ENCODE data around the gene ZHX3.
"Not testable (repeated sequence)": the region's sequence is repeated elsewhere in the genome, so short reads cannot be mapped to it uniquely, and the experiment has no call there.

The ZHX3 gene

DNA sequence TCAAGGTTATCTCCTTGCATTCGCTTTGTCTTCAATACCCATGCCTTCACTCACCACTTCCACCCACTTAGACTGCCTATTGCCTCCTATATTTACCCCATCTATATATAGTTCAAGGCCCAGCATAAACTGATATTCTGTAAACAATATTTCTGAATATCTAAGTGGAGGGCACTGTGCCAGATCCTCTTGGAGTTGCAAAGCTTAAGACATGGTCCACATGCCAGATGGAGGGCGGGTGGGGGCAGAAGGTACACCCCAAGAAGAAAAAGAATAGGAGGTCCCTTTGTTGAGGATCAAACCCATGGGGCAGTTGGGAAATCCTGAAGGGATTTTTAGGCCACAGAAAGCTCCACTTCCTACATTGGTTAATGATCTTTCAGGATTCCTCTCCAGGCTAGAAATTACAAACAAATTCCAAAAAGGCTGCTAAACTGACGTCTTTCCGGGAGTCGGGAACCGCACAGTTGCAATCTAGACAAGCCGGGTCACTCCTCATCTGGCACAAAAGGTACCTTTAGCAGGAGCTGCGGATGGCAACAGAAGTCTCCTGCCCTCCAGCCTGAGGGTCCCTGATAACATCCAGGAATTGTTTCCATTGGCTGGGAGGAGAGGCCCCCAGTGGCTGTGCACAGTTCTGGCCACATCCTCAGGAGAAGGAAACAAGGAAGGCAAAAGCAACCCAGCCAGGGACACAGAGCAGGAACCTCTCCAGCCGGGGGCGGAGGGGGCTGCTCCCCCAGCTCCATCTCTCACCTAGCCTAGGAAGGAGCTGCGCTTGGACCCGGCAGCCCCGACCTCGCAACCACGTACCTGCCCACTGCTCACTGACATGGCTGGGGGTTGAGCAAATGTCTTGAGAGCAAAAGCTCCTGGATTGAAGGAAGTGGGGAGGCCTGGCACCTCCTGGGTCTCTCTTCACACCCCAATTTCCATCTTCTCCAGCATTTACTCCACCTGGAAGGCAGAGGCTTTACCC, 17.2 kb upstream of the ZHX3 start:
- DNase-seq (ENCODE audit: low read depth, low spot score) = no peak

DNA sequence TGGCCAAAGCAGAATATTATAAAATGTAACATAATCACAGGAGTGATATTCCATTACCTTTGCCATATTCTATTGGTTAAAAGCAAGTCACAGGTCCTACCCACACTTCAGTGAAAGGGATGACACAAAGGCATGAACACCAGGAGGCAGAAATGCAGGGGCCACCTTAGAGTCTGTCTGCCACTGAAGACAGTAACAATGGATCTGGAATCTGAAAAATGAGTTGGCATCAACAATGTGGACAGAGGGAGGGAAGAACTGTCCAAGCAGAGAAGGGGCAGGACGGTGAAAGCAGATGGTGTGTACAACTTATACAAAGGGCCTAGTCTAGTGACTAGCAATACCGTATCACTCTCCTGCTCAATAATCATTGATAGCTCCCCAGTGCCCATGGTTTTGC, 16.5 kb upstream of the ZHX3 start:
- no peak for DNase-seq (ENCODE audit: low read depth, low spot score)

DNA sequence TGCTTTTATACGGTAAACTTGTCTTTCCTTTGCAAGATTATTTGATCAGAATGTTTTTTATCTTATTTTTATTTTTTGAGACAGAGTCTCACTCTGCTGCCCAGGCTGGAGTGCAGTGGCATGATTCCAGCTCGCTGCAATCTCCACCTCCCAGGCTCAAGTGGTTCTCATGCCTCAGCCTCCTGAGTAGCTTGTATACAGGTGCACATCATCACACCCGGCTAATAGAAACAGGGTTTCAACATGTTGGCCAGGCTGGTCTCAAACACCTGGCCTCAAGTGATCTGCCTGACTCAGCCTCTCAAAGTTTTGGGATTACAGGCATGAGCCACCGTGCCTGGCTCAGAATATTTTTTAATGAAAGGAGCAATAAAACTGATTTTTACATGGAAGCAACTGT, 14.2 kb upstream of the ZHX3 start:
- DNase-seq (ENCODE audit: low read depth, low spot score) = no peak

DNA sequence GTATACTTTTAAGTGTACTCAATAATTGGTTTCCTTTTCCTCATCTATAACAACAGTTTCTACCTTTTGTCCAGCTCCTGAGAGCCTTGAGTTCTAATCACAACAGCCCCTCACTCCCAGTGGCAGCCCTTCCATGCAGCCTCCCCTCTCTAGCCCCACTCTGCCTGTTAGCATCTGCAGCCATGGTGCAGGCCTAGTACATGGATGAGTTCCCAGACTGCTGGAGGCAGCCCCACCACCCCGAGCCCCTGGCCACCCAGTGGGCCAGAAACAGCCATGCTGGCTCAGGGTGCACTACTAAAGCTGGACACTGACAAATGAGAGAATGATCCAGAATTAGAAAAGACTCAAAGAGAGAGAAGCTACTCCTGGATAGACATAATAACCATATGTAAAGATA, 13.4 kb upstream of the ZHX3 start:
- DNase-seq (ENCODE audit: low read depth, low spot score) = no peak

DNA sequence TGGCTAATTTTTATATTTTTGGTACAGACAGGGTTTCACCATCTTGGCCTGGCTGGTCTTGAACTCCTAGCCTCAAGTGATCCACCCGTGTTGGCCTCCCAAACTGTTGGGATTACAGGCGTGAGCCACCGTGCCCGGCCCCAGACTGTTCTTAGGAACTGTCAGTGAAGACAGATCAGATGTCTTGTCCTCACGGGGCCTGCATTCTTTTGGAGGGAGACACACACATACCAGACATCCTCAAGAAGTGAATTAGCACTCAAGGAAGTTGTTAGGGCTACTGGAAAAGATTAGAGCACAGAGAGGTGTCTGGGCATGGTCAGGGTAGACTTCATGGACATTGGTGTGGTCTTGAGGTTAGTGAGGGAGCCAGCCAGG, 12.8 kb upstream of the ZHX3 start:
- peak; percentile 51 for DNase-seq (ENCODE audit: low read depth, low spot score)

DNA sequence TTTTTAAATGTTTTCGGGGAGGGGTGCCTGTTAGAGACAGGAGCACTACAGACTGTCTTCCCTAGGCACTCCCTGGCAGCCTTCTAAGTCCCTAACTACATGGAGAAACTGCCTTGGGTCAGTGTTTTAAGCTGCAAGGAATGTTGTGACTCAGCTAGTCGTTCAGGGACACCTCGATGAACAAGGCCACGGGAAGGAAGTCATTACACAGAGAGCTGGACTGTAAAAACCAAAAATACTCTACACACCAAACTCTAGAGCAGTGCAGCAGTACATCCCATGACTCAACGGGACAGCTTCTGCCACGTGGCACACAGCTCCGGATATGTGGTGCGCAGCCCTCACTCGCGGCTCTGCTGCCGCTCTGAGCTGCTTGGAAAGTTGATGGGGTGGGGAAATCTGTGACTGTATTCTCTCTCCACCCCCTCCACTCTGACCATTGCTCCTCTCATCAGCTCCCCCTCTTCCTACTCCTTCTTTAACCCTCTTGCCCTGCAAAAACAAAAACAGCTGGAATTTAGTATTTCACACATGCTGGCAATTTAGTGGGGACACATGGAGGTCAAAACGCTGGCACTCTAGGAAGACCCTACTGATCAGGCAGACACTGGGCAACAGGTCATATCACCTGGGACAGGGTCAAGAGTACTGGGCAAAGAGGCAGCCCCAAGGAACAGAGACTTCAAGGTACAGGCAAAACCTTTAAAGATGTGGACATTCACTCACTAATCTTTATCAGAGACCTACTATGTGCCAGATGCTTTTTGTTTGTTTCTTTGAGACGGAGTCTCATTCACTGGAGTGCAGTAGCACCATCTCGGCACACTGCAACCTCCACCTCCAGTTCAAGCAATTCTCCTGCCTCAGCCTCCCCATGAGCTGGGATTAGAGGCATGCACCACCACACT, 12.2 kb upstream of the ZHX3 start:
- DNase-seq (ENCODE audit: low read depth, low spot score) = peak; percentile 75

DNA sequence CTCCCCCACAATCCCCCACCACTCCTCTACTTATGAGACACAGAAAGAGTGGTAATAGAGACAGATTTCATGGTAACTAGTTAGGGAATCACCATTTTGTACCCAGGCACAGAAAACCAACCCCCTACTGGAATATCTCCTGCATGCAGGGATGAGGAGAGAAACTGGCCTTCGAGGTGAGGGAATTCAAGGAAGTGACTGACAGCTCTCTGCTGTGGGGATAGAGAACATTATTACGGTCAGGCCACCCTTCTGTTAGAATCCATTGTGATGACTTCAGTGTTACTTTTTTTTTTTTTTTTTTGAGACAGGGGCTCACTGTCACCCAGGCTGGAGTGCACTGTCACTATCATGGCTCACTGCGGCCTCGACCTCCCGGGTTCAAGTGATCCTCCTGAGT, 9.6 kb upstream of the ZHX3 start:
- DNase-seq (ENCODE audit: low read depth, low spot score) = no peak

DNA sequence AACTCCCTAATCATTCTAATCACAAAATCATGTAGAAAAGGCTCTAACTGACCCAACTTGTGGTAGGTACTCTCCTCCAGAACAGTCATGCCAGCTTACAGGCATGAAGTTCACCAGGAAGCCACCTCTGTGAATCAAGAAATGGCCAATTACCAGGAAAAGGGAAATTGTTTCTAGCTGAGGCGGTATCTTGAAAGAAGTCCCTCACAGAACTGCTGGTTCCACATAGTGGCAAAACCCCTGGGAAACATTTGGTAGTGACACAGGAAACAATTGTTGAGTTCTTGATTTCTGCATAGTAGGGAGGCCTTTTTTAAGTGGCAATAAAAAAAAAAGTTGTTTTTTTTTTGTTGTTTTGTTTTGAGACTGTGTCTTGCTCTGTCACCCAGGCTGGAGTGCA, 3.4 kb upstream of the ZHX3 start:
- no peak for DNase-seq (ENCODE audit: low read depth, low spot score)

DNA sequence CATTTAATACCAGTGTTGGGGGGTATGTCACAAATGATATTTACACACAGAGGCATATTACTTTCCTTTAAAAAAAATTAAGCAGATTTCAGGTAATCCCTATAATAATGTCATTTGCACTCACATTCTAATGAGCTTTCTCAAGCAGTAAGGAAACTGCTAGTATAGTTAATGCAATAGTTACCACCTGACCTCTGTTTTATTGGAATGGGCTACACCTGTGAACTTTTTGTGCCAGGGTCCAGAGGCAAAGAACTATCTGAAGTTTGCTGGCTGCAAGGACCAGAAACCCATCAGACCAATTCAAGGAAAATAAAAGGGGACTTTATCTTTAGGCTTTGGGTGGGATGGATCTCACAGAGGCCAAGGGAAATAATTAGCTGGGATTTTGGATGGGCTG, 2.9 kb upstream of the ZHX3 start:
- DNase-seq (ENCODE audit: low read depth, low spot score) = no peak

DNA sequence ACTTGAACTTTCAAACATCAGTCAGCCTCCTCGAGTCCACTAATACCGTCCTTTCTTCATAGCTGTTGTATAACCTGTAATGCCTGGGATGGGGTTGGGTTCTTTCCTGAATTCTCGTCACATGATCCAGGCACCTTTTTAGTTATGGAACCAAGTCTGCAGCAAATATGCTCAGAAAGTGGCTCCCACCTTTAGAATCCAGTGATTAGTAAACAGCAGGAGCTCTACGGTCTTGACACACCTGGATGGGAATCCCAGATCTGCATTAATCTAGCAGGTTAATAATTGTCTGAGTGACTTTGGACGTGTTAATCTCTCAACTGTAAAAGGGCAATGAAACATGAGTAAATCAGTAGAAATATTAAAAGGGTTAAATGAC, 729 bp upstream of the ZHX3 start:
- DNase-seq (ENCODE audit: low read depth, low spot score) = no peak

DNA sequence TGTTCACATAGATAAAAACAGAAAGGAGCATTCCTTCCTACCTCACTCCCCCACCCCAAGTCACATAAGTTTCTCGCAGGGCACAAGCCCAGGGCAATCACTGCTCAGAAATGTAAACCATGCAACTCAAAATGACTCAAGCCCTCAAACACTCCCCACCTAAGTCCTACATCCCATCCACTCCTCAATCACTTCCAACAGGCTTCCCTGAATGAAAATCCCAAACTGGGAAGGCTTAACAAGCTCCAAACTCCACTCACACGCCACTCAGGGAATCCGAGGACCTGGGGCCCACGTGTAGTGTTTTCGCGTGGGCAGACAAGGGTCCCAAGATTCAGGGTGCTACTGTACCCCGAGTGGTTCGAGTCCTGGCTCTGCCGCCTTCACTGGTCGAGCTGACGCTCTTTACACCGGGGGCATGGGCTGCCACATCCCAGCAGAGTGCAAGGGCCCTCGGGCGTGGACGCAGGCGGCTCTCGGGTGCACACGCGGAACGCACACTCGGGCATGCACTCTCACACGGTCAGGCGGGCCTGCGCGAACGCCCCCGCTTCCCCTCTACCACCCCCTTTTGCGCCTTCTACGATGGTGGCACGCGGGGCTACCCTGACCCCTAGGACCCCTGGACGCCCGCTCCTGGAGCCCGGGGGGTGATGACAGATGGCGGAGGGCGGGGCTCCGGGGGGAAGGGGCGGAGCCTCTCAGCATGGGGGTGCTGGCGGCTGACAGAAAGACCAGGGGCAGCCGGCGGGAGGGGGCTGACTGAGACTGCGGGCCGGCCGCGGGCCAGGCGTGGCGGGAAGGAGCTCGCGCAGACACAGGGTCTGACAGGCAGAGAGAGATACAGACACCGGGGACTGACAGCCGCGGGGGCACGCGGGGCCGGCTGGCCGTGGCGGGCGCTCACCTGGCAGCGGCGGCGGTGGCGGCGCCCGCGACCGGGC, 657 bp downstream of the ZHX3 start:
- DNase-seq (ENCODE audit: low read depth, low spot score) = peak; percentile 60

DNA sequence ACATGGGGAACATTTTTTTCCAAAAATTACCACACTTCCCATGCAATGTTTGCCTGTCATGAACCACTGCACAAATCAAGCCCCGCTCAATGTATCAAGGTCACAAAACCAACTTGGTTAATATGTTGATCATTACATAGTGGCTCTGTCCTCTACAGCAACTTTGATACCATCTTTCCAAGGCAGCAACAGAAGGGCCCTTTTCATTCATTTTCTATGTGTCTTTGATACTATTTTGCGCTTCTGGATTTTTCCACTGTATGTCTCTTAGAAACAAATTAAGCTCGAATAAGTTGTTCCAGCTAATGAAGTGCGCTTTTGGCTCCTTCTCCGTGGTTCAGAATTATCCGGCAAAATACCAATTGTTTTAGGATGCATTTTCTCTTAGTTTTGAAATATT, 1.5 kb downstream of the ZHX3 start:
- DNase-seq (ENCODE audit: low read depth, low spot score) = no peak

DNA sequence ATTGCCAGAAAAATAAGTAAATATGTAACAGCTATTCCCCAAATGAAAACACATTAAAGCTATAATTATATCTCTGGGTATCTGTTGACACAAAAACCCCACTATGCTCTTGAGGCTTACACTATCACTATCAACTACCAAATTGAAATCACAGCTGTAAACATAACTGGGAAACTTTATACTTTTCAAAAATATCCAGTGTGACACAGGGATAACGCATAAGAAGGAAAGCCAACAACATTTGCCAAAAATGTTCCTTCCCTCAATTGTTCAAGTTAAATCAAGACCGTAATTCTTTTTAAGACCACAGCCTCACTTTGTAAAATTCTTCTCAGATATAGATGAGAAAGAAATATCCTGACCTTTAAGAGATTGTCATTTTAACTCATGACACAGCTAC, 3.1 kb downstream of the ZHX3 start:
- no peak for DNase-seq (ENCODE audit: low read depth, low spot score)

DNA sequence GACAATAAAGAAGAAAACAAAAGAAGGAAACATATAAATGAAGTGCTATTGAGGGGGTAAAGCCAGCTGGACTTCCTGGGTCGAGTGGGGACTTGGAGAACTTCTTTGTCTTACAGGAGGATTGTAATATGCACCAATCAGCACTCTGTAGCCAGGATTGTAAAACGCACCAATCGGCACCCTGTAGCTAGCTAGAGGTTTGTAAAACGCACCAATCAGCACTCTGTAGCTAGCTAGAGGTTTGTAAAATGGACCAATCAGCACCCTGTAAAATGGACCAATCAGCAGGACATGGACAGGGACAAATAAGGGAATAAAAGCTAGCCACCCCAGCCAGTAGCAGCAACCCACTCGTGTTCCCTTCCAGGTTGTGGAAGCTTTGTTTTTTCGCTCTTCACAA, 5.5 kb downstream of the ZHX3 start:
- DNase-seq (ENCODE audit: low read depth, low spot score) = not testable (repeated sequence)

DNA sequence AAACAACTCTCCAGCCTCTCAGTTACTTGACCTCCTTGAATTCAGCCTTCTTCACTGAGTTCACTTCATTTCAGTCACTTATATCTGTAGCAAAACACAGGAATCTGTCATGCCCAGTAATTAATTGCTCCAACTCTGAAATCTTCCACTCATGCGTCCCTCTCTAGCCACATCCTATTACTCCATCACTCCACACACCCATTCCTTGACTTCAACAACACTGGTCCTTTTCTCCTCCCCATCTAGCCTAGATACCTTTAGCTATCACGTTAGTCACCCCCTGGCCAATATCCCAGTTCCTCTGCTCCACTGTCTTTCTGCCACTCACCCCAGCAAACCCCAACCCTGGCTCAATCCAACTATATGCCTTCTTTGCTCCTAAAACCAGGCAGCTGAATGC, 7.7 kb downstream of the ZHX3 start:
- no peak for DNase-seq (ENCODE audit: low read depth, low spot score)

DNA sequence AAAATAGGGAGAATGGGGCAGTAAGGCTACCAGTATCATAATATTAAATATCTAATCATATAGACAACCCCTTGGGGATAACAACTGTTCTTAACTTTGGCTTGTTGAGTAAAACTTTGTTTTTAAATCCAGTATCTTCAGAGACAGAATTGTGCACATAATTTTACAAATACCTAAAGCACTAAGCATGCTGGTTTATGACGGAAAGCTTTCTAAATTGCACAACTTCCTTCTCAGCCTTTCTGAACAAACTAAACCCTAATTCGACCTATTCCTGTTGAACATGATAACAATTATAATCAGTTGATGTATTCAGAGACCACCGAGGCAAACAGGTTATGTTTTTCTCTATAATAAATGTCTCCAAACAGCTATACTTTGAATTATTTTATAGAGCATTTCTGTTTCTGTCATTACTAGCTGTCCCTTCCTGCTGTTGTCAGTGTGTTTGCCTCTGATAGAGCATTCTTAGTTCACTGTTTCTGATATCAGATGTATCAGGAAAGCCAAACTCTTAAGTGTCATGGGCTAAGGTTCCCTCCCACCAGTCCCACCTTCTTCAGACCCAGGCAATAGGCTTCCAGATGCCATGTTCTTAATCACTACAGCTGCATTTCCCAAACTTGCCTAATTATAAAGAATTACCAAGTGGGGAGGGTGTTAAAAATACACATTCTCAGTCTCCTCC, 8.7 kb downstream of the ZHX3 start:
- DNase-seq (ENCODE audit: low read depth, low spot score) = no peak

DNA sequence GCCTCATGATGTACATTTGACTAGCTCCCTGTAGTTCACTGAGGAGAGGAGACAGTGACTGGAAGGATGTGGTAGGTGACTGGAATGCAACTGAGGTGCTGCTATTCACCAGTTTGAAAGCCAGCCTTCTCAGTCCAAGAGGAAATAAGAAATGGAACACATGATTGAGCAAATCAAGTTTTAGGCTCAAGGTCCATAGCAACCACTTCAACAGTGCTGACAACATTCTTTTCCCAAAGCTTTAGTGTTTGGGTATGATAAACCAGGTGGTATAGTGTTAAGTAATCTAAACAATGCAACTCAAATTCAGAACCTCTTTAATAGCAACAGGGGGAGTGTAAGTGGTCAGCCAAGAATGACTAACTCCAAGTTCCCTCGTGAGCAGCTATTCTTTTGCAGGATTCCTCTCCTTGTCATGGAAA, 9.2 kb downstream of the ZHX3 start:
- DNase-seq (ENCODE audit: low read depth, low spot score) = no peak

DNA sequence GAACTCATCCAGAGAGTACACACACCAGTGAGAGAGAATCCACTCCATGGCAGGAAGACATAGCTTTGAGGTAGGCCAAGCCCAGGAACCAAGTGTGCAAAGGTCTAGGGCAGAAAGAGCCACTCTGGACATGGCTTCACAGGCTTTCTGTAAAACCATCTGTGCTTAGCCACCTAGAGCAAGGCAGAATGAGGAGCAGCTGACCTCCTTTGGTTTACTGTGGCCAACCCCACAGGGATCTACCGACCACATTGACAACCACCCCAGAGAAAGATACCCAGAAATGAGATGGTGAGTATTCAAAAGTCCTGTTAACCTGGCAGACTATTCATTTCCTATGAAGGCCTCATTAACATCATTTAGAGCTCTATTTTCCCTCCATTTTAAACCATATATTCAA, 10.5 kb downstream of the ZHX3 start:
- no peak for DNase-seq (ENCODE audit: low read depth, low spot score)

DNA sequence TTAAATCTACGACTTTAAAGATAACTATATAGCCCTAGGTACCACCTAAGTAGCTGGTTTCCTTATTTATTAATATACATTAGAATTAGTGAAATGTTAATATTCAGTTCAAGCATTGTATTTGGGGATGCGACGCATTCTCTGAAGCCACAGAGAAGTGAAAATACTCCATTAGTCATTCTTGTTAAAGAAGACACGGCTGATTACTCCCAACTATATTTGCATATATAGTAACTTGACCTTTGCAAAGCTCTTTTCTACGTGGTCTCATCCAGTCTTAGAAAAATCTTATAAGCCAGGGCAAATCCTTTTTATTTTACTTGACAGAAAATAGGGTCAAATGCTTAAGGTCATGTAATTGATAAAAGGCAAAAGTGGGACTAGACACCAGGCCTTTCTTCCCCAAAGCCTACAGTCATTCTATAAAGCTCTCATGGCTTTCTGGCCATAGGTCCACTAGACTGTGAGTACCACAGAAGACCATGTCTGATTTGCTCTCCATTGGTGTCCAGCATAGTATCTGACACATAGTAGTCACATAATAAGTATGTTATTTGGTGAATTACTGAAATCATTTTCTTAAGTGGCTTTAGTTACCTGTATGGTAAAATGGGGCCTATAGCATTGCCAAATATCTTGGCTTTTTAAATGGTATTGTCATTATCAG, 11.3 kb downstream of the ZHX3 start:
- DNase-seq (ENCODE audit: low read depth, low spot score) = no peak

DNA sequence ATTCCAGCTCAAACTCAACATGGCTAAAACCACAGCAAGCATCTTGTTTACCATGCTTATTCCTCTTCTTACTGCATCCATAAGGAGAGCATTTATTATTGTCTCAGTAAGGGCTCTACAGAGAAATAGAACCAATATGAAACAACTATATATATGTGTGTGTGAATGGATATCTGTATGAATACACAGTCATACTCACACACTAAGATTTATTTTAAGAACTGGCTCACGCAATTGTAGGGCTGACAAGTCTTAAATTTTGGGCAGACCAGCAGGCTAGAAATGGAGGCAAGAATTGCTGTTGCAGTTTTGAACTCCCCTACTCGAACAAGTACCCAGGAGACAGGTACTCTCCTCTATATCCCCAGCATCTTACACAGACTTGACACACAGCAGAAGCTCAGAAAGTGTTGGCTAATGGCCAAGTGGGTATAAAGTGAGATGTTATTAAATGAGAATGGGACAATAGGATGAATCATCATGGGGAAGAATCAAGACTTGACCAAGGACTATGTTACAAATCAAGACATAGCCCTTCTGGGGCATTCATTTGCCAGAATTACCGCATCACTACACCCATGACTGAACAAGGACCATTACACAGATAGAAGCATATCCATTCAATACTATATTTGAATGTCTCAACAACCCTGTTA, 13.0 kb downstream of the ZHX3 start:
- DNase-seq (ENCODE audit: low read depth, low spot score) = no peak

Data from ELF-1 (cell line).